SKM-1 (cell line): Measurements from ENCODE around the gene SKAP2.
"Not testable (repeated sequence)": the region's sequence is repeated elsewhere in the genome, so short reads cannot be mapped to it uniquely, and the experiment has no call there.

Experiments used
- DNase-seq: peaks from one replicate; lab custom pipeline; 2025; ENCODE audit not compliant: unreplicated experiment; lab: John Stamatoyannopoulos, UW

The SKAP2 gene

GRCh38 chr7:26857506-26858240 is 6.7 kb downstream of the SKAP2 start:
- DNase-seq, result no peak

- DNase-seq, result no peak
Measured at GRCh38 chr7:26857170-26857505, 7.3 kb downstream of the SKAP2 start.

GRCh38 chr7:26856176-26856985 is 8.0 kb downstream of the SKAP2 start:
- no peak for DNase-seq

GRCh38 chr7:26854876-26855855 is 9.2 kb downstream of the SKAP2 start:
- no peak for DNase-seq

- peak; percentile 29 for DNase-seq
Measured at GRCh38 chr7:26853788-26854393, 10.5 kb downstream of the SKAP2 start.

- no peak for DNase-seq
Measured at GRCh38 chr7:26850193-26850651, 14.2 kb downstream of the SKAP2 start.

GRCh38 chr7:26843705-26844104 is 20.7 kb downstream of the SKAP2 start:
- no peak for DNase-seq

GRCh38 chr7:26842897-26843296 is 21.5 kb downstream of the SKAP2 start:
- DNase-seq, result no peak

- no peak for DNase-seq
Measured at GRCh38 chr7:26841003-26841739, 23.2 kb downstream of the SKAP2 start.

- not testable (repeated sequence) for DNase-seq
Measured at GRCh38 chr7:26836793-26837192, 27.6 kb downstream of the SKAP2 start.

- no peak for DNase-seq
Measured at GRCh38 chr7:26815426-26815825, 49.0 kb downstream of the SKAP2 start.

- DNase-seq, result no peak
Measured at GRCh38 chr7:26813432-26813831, 51.0 kb downstream of the SKAP2 start.

GRCh38 chr7:26794541-26794940 is 69.8 kb downstream of the SKAP2 start:
- no peak for DNase-seq

- DNase-seq, result no peak
Measured at GRCh38 chr7:26792576-26792975, 71.8 kb downstream of the SKAP2 start.

GRCh38 chr7:26792006-26792405 is 72.4 kb downstream of the SKAP2 start:
- DNase-seq, result no peak

GRCh38 chr7:26789481-26790184 is 74.8 kb downstream of the SKAP2 start:
- no peak for DNase-seq

GRCh38 chr7:26787701-26788100 is 76.7 kb downstream of the SKAP2 start:
- no peak for DNase-seq

- DNase-seq, result no peak
Measured at GRCh38 chr7:26784118-26784517, 80.3 kb downstream of the SKAP2 start.

- no peak for DNase-seq
Measured at GRCh38 chr7:26782501-26782900, 81.9 kb downstream of the SKAP2 start.
